Limb (tissue), 2 donors: ENCODE results near the gene PCSK7.

Source experiments
- DNase-seq, 2 donors: peaks; one replicate each; pipeline ENCODE4 v3.0.0-alpha.2; 2016; ENCODE audit errors: extremely low spot score in 2 of 2

The PCSK7 gene

GRCh38 chr11:117199053-117199915, 32.6 kb downstream of the PCSK7 start, which contains the start of gene TAGLN:
Gene TAGLN (plus strand): TSS chr11:117199370. CDS start chr11:117203014, 3,644 bp downstream.
- peak; percentile 65 to 84 for DNase-seq

GRCh38 chr11:117198613-117199012, 33.3 kb downstream of the PCSK7 start:
- DNase-seq, result no peak

- peak in 1 of 2 donors; percentile 66 for DNase-seq
These were observed 34.1 kb downstream of the PCSK7 start for GRCh38 chr11:117197516-117198456.

DNA sequence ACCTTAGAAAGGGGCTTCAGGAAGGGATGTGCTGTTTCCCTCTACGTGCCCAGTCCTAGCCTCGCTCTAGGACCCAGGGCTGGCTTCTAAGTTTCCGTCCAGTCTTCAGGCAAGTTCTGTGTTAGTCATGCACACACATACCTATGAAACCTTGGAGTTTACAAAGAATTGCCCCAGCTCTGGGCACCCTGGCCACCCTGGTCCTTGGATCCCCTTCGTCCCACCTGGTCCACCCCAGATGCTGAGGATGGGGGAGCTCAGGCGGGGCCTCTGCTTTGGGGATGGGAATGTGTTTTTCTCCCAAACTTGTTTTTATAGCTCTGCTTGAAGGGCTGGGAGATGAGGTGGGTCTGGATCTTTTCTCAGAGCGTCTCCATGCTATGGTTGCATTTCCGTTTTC, 34.9 kb downstream of the PCSK7 start:
- DNase-seq, result no peak

DNA sequence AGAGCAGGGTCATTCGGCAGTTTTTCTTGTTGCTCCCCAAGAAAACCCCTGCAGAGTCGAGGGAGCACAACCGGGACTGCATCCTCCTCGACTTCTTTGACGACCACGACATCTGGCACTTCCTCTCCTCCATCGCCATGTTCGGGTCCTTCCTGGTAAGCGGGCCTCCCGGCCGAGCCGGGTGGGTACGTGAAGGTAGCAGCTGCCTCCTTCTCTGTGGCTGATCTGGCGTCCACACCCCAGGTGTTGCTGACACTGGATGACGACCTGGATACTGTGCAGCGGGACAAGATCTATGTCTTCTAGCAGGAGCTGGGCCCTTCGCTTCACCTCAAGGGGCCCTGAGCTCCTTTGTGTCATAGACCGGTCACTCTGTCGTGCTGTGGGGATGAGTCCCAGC, 36.1 kb downstream of the PCSK7 start:
- DNase-seq, result no peak

GRCh38 chr11:117195258-117195657, 36.6 kb downstream of the PCSK7 start:
- DNase-seq, result no peak

DNA sequence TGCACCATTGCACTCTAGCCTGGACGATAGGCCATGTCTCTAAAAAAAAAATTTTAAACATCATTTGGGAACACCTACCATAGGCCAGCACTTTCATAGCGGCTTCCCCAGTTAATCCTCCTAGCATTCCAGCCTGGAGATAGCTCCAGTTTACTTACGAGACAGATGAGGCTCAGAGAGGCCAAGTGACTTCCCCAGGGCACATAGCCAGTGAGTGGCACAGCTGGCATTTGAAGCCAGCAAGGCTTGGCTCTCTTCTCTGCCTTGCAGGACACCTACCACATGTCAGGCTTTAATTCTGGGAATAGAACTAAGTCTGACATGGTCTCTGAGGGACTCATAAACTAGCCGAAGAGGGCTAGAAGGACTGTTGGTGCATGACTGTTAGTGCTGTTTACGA, 37.6 kb downstream of the PCSK7 start:
- no peak for DNase-seq

- DNase-seq, result no peak
These were observed 38.5 kb downstream of the PCSK7 start for GRCh38 chr11:117193130-117194020.

- DNase-seq, result peak in 1 of 2 donors; percentile 21
These were observed 39.4 kb downstream of the PCSK7 start for GRCh38 chr11:117192401-117192875.

- no peak for DNase-seq
These were observed 40.0 kb downstream of the PCSK7 start for GRCh38 chr11:117191680-117192400.

DNA sequence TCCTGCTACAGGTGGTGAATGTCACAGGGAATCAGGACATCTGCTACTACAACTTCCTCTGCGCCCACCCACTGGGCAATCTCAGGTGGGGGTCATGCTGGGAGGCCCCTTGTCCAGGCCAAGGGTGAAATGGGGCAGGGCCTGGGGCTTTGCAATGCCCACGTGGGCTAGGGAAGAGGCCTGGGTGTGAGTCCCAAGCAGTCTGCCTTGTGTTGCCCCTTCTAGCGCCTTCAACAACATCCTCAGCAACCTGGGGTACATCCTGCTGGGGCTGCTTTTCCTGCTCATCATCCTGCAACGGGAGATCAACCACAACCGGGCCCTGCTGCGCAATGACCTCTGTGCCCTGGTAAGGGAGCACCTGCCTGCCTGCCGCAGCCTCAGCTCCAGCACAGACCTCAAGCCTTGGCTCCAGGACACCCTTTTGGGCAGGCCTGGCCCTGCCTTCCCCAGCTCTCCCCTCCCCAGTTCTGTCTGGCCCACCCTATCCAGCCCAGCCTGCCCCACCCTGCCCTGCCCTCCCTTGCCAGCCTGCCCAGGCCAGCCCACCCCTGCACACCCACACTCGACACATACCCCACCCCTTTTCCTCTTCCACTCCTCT, 41.8 kb downstream of the PCSK7 start:
- no peak for DNase-seq

DNA sequence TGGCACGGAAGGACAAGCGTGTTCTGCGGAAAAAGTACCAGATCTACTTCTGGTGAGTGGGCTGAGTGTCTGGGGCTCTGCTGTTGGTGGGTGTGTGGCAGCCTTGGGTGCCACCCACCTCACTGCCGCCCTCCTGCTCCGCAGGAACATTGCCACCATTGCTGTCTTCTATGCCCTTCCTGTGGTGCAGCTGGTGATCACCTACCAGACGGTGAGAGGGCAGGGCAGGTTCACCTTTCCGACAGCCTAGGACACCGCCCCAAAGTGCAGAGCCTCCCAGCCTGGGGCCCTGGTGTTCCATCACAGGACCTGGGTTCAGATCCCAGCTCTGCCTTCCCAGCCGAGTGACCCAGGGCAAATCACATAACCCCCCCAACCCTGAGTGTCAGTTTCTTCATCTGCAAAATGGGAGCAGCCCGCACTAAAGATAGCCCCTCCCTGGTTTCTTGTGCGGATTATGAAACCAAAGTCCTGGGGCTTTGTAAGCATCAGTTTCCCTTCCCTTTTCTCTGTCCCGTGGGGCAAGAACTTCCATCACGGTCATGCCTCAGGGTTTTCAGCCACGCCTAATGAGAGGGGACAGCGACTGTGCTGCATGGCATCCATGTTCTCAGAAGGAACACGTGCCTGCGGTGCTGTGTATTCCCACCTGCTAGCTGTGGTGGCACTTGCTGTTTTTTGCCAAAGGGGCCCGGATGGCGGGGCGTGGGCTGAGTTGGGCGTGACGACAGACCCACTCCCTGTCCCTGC, 42.5 kb downstream of the PCSK7 start:
- DNase-seq, result no peak

DNA sequence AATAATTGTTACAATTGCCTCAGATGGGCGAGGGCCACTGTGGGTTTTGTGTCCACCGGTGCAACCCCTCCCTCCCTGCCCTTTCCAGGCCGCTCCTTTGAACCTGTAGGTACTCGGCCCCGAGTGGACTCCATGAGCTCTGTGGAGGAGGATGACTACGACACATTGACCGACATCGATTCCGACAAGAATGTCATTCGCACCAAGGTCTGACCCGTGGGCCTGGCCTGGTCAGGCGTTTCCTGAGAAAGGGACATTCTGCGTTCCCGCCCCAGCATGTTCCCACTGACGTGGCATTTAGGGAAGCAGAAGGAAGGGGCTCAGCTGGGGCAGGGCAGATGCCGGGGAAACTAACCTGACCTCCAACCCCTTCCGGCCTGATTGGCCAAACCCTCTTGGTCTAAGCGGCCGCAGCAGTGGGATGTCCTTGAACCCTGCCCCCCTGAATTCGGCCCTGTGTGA, 43.2 kb downstream of the PCSK7 start:
- no peak for DNase-seq

DNA sequence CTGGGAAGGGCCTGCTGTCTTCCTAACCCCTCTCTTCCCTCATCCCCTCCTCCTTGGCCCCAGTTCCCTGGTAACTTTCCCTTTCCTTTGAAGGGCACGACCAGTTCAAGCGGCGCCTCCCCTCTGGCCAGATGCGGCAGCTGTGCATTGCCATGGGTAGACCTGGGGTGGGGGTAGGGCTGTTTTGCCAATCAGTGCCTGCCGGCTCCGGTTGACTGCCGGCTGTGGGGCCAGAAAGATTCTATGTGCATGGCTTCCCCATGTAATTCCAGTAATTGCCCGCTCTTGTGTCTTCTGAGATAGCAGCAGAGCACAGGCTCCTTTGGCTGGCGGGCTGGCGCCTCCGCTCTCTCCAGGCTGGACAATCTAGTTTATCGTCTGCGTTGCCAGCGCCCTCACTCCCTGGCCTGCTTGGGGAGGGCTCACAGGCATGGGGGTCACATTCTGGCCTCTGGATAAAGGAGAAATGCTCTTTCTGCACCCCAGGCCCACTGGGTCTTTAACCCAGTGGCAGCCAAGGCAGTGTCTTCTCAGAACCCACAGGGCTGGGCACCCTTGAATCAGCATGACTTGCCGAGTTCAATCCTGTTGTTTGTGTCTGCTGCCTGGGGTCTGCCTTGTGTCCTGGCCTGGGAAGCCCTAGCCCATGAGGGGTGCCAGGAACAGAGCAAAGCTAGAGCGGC, 43.9 kb downstream of the PCSK7 start:
- DNase-seq, result no peak

GRCh38 chr11:117187428-117187798, 44.5 kb downstream of the PCSK7 start:
- DNase-seq, result no peak

DNA sequence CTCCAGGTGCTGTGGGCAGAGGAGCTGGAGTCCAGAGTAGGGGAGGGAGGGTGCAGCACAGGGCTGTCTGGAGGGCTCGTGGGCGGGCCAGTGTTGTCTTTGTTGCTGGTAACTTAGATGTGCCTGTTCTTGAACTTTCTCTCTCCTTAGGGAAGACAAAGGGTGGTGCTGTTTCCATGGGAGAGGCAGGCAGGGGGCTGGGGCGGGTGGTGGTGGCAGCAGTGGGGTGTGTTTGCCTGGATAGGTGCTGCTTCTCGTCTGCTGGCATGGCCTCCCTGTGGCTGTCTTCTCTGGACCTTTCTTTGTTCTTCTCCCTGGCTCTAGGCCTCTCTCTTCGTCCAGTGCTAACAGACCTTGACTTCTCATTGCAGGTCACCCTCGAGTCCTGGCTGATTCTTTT, 44.9 kb downstream of the PCSK7 start:
- DNase-seq, result no peak

DNA sequence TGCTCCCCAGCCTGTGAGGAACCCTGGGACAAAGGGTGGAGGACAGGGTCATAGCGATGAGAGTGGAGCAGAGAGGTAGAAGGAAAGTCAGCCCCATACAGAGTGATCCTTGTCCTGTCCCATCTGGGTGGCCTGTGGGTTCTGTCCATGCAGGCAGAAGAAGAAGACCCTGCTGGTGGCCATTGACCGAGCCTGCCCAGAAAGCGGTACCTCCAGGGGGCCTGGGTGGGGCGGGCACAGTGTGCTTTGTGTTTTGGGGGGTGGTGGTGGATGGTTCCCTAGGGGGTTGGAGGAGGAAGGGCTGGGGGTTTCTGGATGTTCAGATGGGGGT, 45.5 kb downstream of the PCSK7 start:
- DNase-seq, result no peak

DNA sequence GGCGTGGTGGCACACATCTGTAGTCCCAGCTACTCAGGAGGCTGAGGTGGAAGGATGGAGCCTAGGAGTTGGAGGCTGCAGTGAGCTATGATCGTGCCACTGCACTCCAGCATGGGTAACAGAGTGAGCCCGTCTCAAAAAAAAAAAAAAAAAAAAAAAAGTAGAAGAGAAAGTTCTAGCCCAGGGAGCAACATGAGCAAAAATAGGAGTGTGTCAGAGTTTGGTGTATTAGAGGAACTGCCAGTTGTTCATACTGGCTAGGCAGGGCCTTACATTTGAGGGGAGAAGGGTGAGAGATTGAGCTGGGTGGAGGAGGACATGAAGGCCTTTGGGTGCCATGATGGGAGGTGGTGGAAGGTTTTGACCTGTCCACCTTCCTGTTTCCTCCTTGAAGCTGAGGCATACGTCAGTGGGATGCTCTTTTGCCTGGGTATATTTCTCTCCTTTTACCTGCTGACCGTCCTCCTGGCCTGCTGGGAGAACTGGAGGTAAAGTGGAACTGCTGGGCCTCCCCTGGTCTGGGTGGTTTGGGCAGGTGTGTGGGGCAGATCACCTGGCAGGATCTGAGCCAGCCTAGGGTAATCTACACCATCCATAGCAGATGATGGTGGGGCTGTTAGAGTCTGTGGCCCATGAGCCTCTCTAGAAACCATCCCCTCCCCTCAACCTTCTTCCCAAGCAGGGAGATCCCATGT, 46.0 kb downstream of the PCSK7 start:
- DNase-seq, result no peak
